GM21447 (cell line): ENCODE measurements around the gene MSLN.
A peak's percentile ranks its signal among the peaks of the same experiment; 100 is the strongest.

Experiments used
- ATAC-seq: cut with Tn5 transposase; IDR thresholded peaks from one replicate; pipeline ENCODE4 v1.9.1; 2021; ENCODE audit not compliant: unreplicated experiment

MSLN gene

GRCh38 chr16:801584-802363, 41.2 kb downstream of the MSLN start:
- no peak for ATAC-seq

- no peak for ATAC-seq
Measured at GRCh38 chr16:802461-802860, 41.9 kb downstream of the MSLN start.

GRCh38 chr16:802914-803753, 42.6 kb downstream of the MSLN start:
- no peak for ATAC-seq

- ATAC-seq, result no peak
Measured at GRCh38 chr16:803754-804080, 43.2 kb downstream of the MSLN start.

GRCh38 chr16:804193-805048, 43.9 kb downstream of the MSLN start:
- ATAC-seq, result no peak

- ATAC-seq, result no peak
Measured at GRCh38 chr16:805474-805873, 44.9 kb downstream of the MSLN start.

GRCh38 chr16:807347-808084, 47.0 kb downstream of the MSLN start:
- peak; percentile 75 for ATAC-seq

GRCh38 chr16:808085-808386, 47.5 kb downstream of the MSLN start:
- no peak for ATAC-seq

- ATAC-seq, result no peak
Measured at GRCh38 chr16:813204-813915, 52.8 kb downstream of the MSLN start.

- no peak for ATAC-seq
Measured at GRCh38 chr16:813916-814412, 53.4 kb downstream of the MSLN start.

GRCh38 chr16:814974-815373, 54.4 kb downstream of the MSLN start:
- ATAC-seq, result no peak

GRCh38 chr16:815861-816260, 55.3 kb downstream of the MSLN start:
- ATAC-seq, result no peak

- ATAC-seq, result no peak
Measured at GRCh38 chr16:817001-817906, 56.7 kb downstream of the MSLN start.

- ATAC-seq, result no peak
Measured at GRCh38 chr16:818132-818531, 57.6 kb downstream of the MSLN start.
